Panc1 (cell line): ENCODE results near the gene TTC38. TPM values are rescaled to one million over a fixed set of nuclear protein-coding genes. Genes with fewer than 3 reads are reported as not detected.

Experiments
- ATAC-seq: fragments of 200-7000 bp; cut with Tn5 transposase; 2 replicates; pipeline ENCODE4 v1.9.1; 2020; ENCODE audit warnings: mild to moderate bottlenecking, moderate library complexity
- BruUV-seq: library from RNA; stranded (reverse); fragments of 400-500 nt; replicated peaks from 2 replicates; lab custom pipeline; 2021; lab: Mats Ljungman, UMichigan
- CTCF ChIA-PET: fragments of 300-600 bp; sonication (Branson Sonifier 250); formaldehyde crosslinking; loops from one replicate; lab custom pipeline; 2022; ENCODE audit warnings: antibody characterized with exemption; lab: Charles Lee
- POLR2A ChIA-PET: fragments of 300-600 bp; sonication (Branson Sonifier 250); formaldehyde crosslinking; loops from one replicate; lab custom pipeline; 2022; ENCODE audit warnings: antibody characterized with exemption; lab: Charles Lee
- DNase-seq: peaks from one replicate; pipeline ENCODE4 v3.0.0-alpha.2; 2010; ENCODE audit warnings: low read depth, low spot score
- H3K27ac ChIP-seq: 2 replicates; pipeline ENCODE4 v1.5.1; 2011; ENCODE audit warnings: mild to moderate bottlenecking, low read length, inconsistent platforms
- H3K27me3 ChIP-seq: fragments of 200-500 bp; sonication (Bioruptor generic); 2 replicates; pipeline ENCODE4 v1.6.0; 2014; ENCODE audit warnings: low read length, inconsistent platforms; ENCODE audit not compliant: control insufficient read depth, insufficient read depth
- H3K36me3 ChIP-seq: fragments of 200-500 bp; sonication (Bioruptor generic); 2 replicates; pipeline ENCODE4 v1.5.1; 2014; ENCODE audit warnings: inconsistent platforms, mild to moderate bottlenecking, low read length, moderate library complexity; ENCODE audit not compliant: control insufficient read depth, insufficient read depth
- H3K4me1 ChIP-seq: 2 replicates; pipeline ENCODE4 v1.5.1; 2011; ENCODE audit warnings: inconsistent platforms, mild to moderate bottlenecking, low read length, moderate library complexity; ENCODE audit not compliant: control insufficient read depth, insufficient read depth
- H3K4me3 ChIP-seq, 2 experiments: 2 replicates each; pipeline ENCODE4 v1.5.1; 2011 to 2012; ENCODE audit warnings: low read depth in 2 of 2, low read length in 2 of 2, mild to moderate bottlenecking in 2 of 2, inconsistent platforms in 1 of 2, moderate library complexity in 1 of 2
- H3K9me3 ChIP-seq: fragments of 200-500 bp; sonication (Bioruptor generic); 2 replicates; pipeline ENCODE4 v1.5.1; 2014; ENCODE audit warnings: low read depth, mild to moderate bottlenecking, inconsistent platforms, low read length, moderate library complexity; ENCODE audit not compliant: control insufficient read depth, insufficient read depth
- POLR2AphosphoS5 ChIP-seq: IDR thresholded peaks from 2 replicates; pipeline ENCODE4 v1.6.1; 2012; ENCODE audit warnings: mild to moderate bottlenecking, low read depth, low read length, moderate library complexity
- SIN3A ChIP-seq: IDR thresholded peaks from 2 replicates; pipeline ENCODE4 v1.6.1; 2012; ENCODE audit warnings: low read depth, mild to moderate bottlenecking, low read length, moderate library complexity, borderline replicate concordance; ENCODE audit not compliant: insufficient read depth
- TCF7L2 ChIP-seq: IDR thresholded peaks from 2 replicates; pipeline ENCODE4 v1.6.1; 2011; ENCODE audit warnings: mild to moderate bottlenecking, low read depth, low read length, inconsistent platforms
- in situ Hi-C: cut with HindIII; loops from 2 replicates; pipeline ENCODE4 v1.10.0; 2016; ENCODE audit warnings: low sequenced_read_pairs, low pct_unique_long_range_greater_than_20kb
- intact Hi-C: fragments of 100-400 bp; cut with micrococcal nuclease; formaldehyde crosslinking; loops from one replicate; pipeline ENCODE4 v1.10.0; 2022; ENCODE audit not compliant: unreplicated experiment
- total RNA-seq: library from RNA; stranded (reverse); gene quantifications from one replicate; pipeline ENCODE4 v1.2.1, GENCODE V29; 2021; ENCODE audit not compliant: unreplicated experiment
- TF ChIP-seq, protein P1 (sequence below): fragments of 450-650 bp; IDR thresholded peaks from 2 replicates; pipeline ENCODE4 v1.5.1; 2017; ENCODE audit warnings: mild to moderate bottlenecking
- TF ChIP-seq, protein P2 (sequence below), 2 experiments: IDR thresholded peaks; 2 replicates each; pipeline ENCODE4 v1.6.1; 2011 to 2012; ENCODE audit warnings: low read depth in 2 of 2, control low read depth in 1 of 2, low read length in 1 of 2, mild to moderate bottlenecking in 1 of 2, moderate library complexity in 1 of 2; ENCODE audit not compliant: insufficient read depth in 1 of 2

TTC38 gene
- total RNA-seq, 1 experiment from 2014 or later = 14.0 TPM

DNA sequence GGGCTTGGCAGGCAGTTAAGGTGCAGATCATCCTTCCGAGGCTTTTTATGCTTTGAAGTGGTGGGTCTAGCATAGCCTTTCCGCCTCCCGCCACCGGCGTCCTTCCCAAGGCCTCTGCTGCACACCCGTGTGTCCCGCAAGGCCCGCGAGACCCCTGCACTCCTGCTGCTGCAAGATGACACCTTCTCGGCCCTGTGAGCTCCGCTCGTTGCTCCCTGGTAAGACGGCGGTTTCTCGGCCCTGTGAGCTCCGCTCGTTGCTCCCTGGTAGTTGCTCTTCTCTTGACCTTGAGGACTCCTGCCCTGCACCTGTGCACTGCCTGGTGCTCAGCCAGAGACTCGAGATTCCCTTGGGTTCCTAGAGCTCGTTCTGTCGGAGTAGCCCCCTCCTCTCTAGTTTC is 49.8 kb downstream of the TTC38 start:
- intact Hi-C loops = no loop called here
- H3K27me3 ChIP-seq = no peaks in the 10 kb centered on the region
- H3K4me3 ChIP-seq = no peak overlapping the region
- BruUV-seq = no TSS peak
- H3K4me1 ChIP-seq = no peaks in the 10 kb centered on the region
- no peak overlapping the region for H3K27ac ChIP-seq
- in situ Hi-C loops = loop anchor here (25.0 kb wide), 1 partner anchor 305 kb away; no protein-coding TSS in a partner anchor
- no peak for DNase-seq
- no peaks in the 10 kb centered on the region for H3K9me3 ChIP-seq
- ChIA-PET CTCF (no interaction called here), POLR2A (no interaction called here)
- TF ChIP-seq SIN3A (no peak), TCF7L2 (no peak), POLR2AphosphoS5 (no peak)
- TF ChIP-seq, protein P1, sequence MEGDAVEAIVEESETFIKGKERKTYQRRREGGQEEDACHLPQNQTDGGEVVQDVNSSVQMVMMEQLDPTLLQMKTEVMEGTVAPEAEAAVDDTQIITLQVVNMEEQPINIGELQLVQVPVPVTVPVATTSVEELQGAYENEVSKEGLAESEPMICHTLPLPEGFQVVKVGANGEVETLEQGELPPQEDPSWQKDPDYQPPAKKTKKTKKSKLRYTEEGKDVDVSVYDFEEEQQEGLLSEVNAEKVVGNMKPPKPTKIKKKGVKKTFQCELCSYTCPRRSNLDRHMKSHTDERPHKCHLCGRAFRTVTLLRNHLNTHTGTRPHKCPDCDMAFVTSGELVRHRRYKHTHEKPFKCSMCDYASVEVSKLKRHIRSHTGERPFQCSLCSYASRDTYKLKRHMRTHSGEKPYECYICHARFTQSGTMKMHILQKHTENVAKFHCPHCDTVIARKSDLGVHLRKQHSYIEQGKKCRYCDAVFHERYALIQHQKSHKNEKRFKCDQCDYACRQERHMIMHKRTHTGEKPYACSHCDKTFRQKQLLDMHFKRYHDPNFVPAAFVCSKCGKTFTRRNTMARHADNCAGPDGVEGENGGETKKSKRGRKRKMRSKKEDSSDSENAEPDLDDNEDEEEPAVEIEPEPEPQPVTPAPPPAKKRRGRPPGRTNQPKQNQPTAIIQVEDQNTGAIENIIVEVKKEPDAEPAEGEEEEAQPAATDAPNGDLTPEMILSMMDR = no peak
- TF ChIP-seq, protein P2, sequence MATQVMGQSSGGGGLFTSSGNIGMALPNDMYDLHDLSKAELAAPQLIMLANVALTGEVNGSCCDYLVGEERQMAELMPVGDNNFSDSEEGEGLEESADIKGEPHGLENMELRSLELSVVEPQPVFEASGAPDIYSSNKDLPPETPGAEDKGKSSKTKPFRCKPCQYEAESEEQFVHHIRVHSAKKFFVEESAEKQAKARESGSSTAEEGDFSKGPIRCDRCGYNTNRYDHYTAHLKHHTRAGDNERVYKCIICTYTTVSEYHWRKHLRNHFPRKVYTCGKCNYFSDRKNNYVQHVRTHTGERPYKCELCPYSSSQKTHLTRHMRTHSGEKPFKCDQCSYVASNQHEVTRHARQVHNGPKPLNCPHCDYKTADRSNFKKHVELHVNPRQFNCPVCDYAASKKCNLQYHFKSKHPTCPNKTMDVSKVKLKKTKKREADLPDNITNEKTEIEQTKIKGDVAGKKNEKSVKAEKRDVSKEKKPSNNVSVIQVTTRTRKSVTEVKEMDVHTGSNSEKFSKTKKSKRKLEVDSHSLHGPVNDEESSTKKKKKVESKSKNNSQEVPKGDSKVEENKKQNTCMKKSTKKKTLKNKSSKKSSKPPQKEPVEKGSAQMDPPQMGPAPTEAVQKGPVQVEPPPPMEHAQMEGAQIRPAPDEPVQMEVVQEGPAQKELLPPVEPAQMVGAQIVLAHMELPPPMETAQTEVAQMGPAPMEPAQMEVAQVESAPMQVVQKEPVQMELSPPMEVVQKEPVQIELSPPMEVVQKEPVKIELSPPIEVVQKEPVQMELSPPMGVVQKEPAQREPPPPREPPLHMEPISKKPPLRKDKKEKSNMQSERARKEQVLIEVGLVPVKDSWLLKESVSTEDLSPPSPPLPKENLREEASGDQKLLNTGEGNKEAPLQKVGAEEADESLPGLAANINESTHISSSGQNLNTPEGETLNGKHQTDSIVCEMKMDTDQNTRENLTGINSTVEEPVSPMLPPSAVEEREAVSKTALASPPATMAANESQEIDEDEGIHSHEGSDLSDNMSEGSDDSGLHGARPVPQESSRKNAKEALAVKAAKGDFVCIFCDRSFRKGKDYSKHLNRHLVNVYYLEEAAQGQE (IDR thresholded peaks at IDR 0.05; ENCODE audit: insufficient read depth in 1 of 2, low read depth in 2 of 2, low read length in 1 of 2) = no peak
- no peak for ATAC-seq
- H3K36me3 ChIP-seq = peaks cover 4% of the 10 kb centered on the region; the same call in 1 of the 2 replicates

DNA sequence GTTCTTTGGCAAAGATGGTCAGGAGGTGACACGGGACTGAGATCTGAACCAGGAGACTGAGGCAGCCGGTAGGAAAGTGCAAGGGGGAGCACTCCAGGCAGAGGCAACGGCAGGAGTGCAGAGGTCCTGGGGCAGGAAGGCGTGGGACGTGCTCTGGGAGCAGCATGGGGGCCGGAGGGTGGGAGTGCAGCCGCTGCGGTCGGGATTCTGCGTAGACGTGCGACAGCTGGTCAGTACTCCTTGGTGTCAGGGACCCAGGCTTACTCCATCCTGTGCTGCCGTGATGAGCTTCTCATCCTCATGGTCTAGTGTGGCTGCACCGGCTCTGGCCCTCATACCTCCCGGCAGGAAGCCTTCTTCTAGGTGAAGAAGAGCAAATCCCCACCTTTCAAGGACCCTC is 50.8 kb downstream of the TTC38 start:
- Histone ChIP-seq H3K27ac (no peak overlapping the region), H3K36me3 (peaks cover 4% of the 10 kb centered on the region; the same call in 1 of the 2 replicates), H3K4me1 (no peaks in the 10 kb centered on the region), H3K4me3 (no peak overlapping the region), H3K27me3 (no peaks in the 10 kb centered on the region), H3K9me3 (no peaks in the 10 kb centered on the region)
- POLR2A ChIA-PET = no interaction called here
- TF ChIP-seq TCF7L2 (no peak), SIN3A (no peak), POLR2AphosphoS5 (no peak)
- TF ChIP-seq, protein P1 = no peak
- TF ChIP-seq, protein P2 (IDR thresholded peaks at IDR 0.05; ENCODE audit: insufficient read depth in 1 of 2, low read depth in 2 of 2, low read length in 1 of 2) = no peak
- ATAC-seq (no peak), DNase-seq (no peak)
- BruUV-seq = no TSS peak
- in situ Hi-C loops = loop anchor here (25.0 kb wide), 1 partner anchor 306 kb away; no protein-coding TSS in a partner anchor
- CTCF ChIA-PET = no interaction called here
- intact Hi-C loops = no loop called here
